Esophagus muscularis mucosa (tissue), 4 donors: Measurements from ENCODE around the gene RTEL1. TPM values are rescaled to one million over a fixed set of nuclear protein-coding genes. Genes with fewer than 3 reads are reported as not detected.
A peak's percentile ranks its signal among the peaks of the same experiment; 100 is the strongest.
"Not testable (repeated sequence)": the region's sequence is repeated elsewhere in the genome, so short reads cannot be mapped to it uniquely, and the experiment has no call there.

Experiments
- DNase-seq: peaks from one replicate; pipeline ENCODE4 v3.0.0-alpha.2; 2017; ENCODE audit errors: extremely low spot score
- H3K27ac ChIP-seq, 4 donors: fragments of 200-600 bp; sonication (generic); replicated peaks in 1 of 4; 1 replicate in 3 of 4; 2 replicates in 1 of 4; pipeline ENCODE4 v1.5.1; 2016 to 2019; ENCODE audit warnings: mild to moderate bottlenecking in 1 of 4
- H3K27me3 ChIP-seq, 4 donors: fragments of 200-600 bp; sonication (generic); one replicate each; pipeline versions ENCODE4 v1.5.1 to v1.6.0; 2016 to 2019
- H3K36me3 ChIP-seq, 4 donors: fragments of 200-600 bp; sonication (generic); one replicate each; pipeline ENCODE4 v1.5.1; 2016 to 2019
- H3K4me1 ChIP-seq, 4 donors: fragments of 200-600 bp; sonication (generic); one replicate each; pipeline ENCODE4 v1.5.1; 2016 to 2019
- H3K4me3 ChIP-seq, 4 donors: fragments of 200-600 bp; sonication (generic); 1 replicate in 2 of 4; 2 replicates in 2 of 4; pipeline ENCODE4 v1.5.1; 2016 to 2019; ENCODE audit warnings: mild to moderate bottlenecking in 4 of 4, moderate library complexity in 1 of 4
- H3K9me3 ChIP-seq, 4 donors: fragments of 200-600 bp; sonication (generic); 1 replicate in 3 of 4; 2 replicates in 1 of 4; pipeline ENCODE4 v1.5.1; 2016 to 2019
- CTCF ChIP-seq, 3 experiments: fragments of 200-600 bp in 2 of 3; fragments of 450-650 bp in 1 of 3; sonication (generic) in 2 of 3; IDR thresholded peaks; one replicate each; pipeline ENCODE4 v1.5.1; 2017 to 2019; ENCODE audit warnings: antibody characterized with exemption in 3 of 3, mild to moderate bottlenecking in 2 of 3, moderate library complexity in 1 of 3
- EP300 ChIP-seq: sonication (generic); formaldehyde crosslinking; IDR thresholded peaks from one replicate; pipeline ENCODE4 v1.6.1; 2017; ENCODE audit warnings: antibody characterized with exemption
- POLR2A ChIP-seq: fragments of 450-650 bp; IDR thresholded peaks from one replicate; pipeline ENCODE4 v1.6.1; 2017; ENCODE audit warnings: antibody characterized with exemption, moderate library complexity, mild to moderate bottlenecking, low read depth
- POLR2AphosphoS5 ChIP-seq, 2 donors: sonication (generic); formaldehyde crosslinking; IDR thresholded peaks; one replicate each; pipeline ENCODE4 v1.6.1; 2017; ENCODE audit warnings: antibody characterized with exemption in 2 of 2
- WGBS: methylation state at CpG from one replicate; pipeline ENCODE4 v1.1.5; 2018; 5-methylcytosine and 5-hydroxymethylcytosine counted together
- intact Hi-C: fragments of 100-400 bp; cut with DNase I; formaldehyde crosslinking; loops from one replicate; pipeline ENCODE4 v1.15.1; 2023
- total RNA-seq, 4 donors: library from RNA; depleted of rRNA; stranded (reverse); fragments of >200 nt; gene quantifications; one replicate each; pipeline versions ENCODE4 v1.1.0 to v1.2.1, GENCODE V29; 2016

RTEL1 gene
- total RNA-seq, 4 donors from 2014 or later, result 8.4 to 13.4 (median 9.6) TPM

GRCh38 chr20:63658749-63659187 lies 656 bp downstream of the RTEL1 start:
- Histone ChIP-seq H3K4me1 (peaks cover 24 to 36% (median 34%) of the 10 kb centered on the region in 4 donors), H3K27ac (peak overlapping the region; percentile 86 to 91 (median 87)), H3K9me3 (no peaks in the 10 kb centered on the region), H3K27me3 (no peaks in the 10 kb centered on the region), H3K4me3 (peak overlapping the region; percentile 65 to 75 (median 70)), H3K36me3 (peaks cover 16 to 39% (median 38%) of the 10 kb centered on the region in 4 donors)
- no peak for DNase-seq
- WGBS, result 7% methylated on average over 4 of the region's 25 CpGs
- intact Hi-C loops, result loop anchor here (5.0 to 10.0 kb wide), 2 partner anchors 49 to 124 kb away; partner anchors contain the start of genes ARFRP1, PTK6 and ZGPAT
- TF ChIP-seq POLR2A, result no peak
- no peak for TF ChIP-seq CTCF (IDR thresholded peaks at IDR 0.05)
- no peak for TF ChIP-seq POLR2AphosphoS5 (IDR thresholded peaks at IDR 0.05)
- no peak for TF ChIP-seq EP300

- H3K27me3 ChIP-seq, result no peaks in the 10 kb centered on the region
- peak overlapping the region; percentile 86 to 91 (median 87) for H3K27ac ChIP-seq
- H3K36me3 ChIP-seq, result peaks cover 18 to 45% (median 43%) of the 10 kb centered on the region in 4 donors
- 76% methylated on average over 10 of the region's 13 CpGs for WGBS
- no peak for TF ChIP-seq POLR2AphosphoS5 (IDR thresholded peaks at IDR 0.05)
- TF ChIP-seq EP300, result no peak
- no peak for TF ChIP-seq POLR2A
- TF ChIP-seq CTCF (IDR thresholded peaks at IDR 0.05), result no peak
- H3K4me3 ChIP-seq, result peak overlapping the region; percentile 65 to 75 (median 70)
- DNase-seq, result no peak
- H3K4me1 ChIP-seq, result peaks cover 23 to 35% (median 29%) of the 10 kb centered on the region in 4 donors
- no peaks in the 10 kb centered on the region for H3K9me3 ChIP-seq
- intact Hi-C loops, result loop anchor here (5.0 to 10.0 kb wide), 2 partner anchors 48 to 125 kb away; partner anchors contain the start of genes ARFRP1, PTK6 and ZGPAT
These were observed 1.3 kb downstream of the RTEL1 start for GRCh38 chr20:63659370-63659769.

GRCh38 chr20:63660174-63660573 lies 2.1 kb downstream of the RTEL1 start:
- intact Hi-C loops, DNase-seq, H3K4me3 ChIP-seq, H3K27me3 ChIP-seq, H3K27ac ChIP-seq, H3K9me3 ChIP-seq: not testable (repeated sequence)
- Histone ChIP-seq H3K4me1 (peaks cover 23 to 42% (median 29%) of the 10 kb centered on the region in 4 donors), H3K36me3 (peaks cover 18 to 53% (median 51%) of the 10 kb centered on the region in 4 donors)
- WGBS, result 93% methylated on average over 10 of the region's 10 CpGs

GRCh38 chr20:63660622-63661021 lies 2.5 kb downstream of the RTEL1 start:
- Histone ChIP-seq H3K9me3 (no peaks in the 10 kb centered on the region), H3K4me1 (peaks cover 23 to 42% (median 29%) of the 10 kb centered on the region in 4 donors), H3K27ac (no peak overlapping the region), H3K27me3 (no peaks in the 10 kb centered on the region), H3K36me3 (peaks cover 20 to 57% (median 55%) of the 10 kb centered on the region in 4 donors), H3K4me3 (no peak overlapping the region)
- 73% methylated on average over 5 of the region's 8 CpGs for WGBS
- intact Hi-C loops, result no loop called here
- no peak for DNase-seq
- TF ChIP-seq POLR2A, result no peak
- no peak for TF ChIP-seq EP300
- no peak for TF ChIP-seq POLR2AphosphoS5 (IDR thresholded peaks at IDR 0.05)
- TF ChIP-seq CTCF (IDR thresholded peaks at IDR 0.05), result no peak

GRCh38 chr20:63661108-63661507 lies 3.0 kb downstream of the RTEL1 start:
- Histone ChIP-seq H3K36me3 (peaks cover 25 to 62% (median 60%) of the 10 kb centered on the region in 4 donors), H3K4me3 (no peak overlapping the region), H3K27me3 (no peaks in the 10 kb centered on the region), H3K4me1 (peaks cover 23 to 42% (median 29%) of the 10 kb centered on the region in 4 donors), H3K9me3 (no peaks in the 10 kb centered on the region), H3K27ac (no peak overlapping the region)
- no peak for DNase-seq
- TF ChIP-seq POLR2A (no peak), CTCF (IDR thresholded peaks at IDR 0.05) (no peak), POLR2AphosphoS5 (IDR thresholded peaks at IDR 0.05) (no peak), EP300 (no peak)
- WGBS, result 90% methylated on average over 22 of the region's 22 CpGs
- intact Hi-C loops, result no loop called here
